Measurements from ENCODE around the gene DYNAP. TPM values are rescaled to one million over a fixed set of nuclear protein-coding genes. Genes with fewer than 3 reads are reported as not detected.

Gene DYNAP
- total RNA-seq = not detected

DNA sequence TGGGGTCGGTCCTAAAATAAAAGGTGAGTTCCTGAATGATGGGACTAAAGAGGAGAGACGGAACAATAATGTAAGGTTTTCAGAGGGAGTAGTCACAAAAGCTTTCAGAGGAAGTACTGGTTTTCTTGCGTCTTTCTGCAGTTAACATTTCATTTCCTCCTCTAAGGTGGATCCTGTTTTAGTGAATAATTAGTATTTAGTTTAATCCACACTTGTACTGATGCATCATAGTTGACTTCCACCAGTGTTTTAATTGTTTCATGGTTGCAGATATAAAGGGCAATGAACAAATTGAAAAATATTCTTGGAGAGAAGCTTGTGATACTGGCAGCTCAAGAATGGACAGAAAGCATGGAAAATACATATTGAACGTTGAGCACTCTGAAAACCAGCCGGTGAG is at the start of gene DYNAP:
DYNAP (plus strand) TSS at position 301 of the 400 bp plus-strand sequence; CDS start at position 339, 38 bp downstream.
- no peak for DNase-seq (ENCODE audit: low read depth in 2 of 3, low spot score in 2 of 3)

- no peak for DNase-seq (ENCODE audit: low read depth in 2 of 3, low spot score in 2 of 3)
Observed at GRCh38 chr18:54551590-54551989, 39.5 kb upstream of the DYNAP start.

DNA sequence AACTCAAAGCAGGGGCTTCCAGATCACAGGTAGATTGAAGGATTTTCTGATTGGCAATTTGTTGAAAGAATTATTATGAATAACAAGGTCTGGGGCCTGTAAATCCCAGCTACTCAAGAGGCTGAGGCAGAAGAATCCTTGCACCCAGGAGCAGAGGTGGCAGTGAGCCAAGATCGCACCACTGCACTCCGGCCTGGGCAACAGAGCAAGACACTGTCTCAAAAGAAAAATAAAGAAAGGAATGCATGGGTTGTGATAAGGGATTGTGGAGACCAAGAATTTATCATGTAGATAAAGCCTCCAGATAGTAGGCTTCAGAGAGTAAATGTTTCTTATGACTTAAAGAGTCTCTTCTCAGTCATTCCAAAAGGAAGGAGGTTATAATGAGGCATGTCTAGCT is 35.8 kb upstream of the DYNAP start:
- DNase-seq (ENCODE audit: low read depth in 2 of 3, low spot score in 2 of 3) = no peak

DNA sequence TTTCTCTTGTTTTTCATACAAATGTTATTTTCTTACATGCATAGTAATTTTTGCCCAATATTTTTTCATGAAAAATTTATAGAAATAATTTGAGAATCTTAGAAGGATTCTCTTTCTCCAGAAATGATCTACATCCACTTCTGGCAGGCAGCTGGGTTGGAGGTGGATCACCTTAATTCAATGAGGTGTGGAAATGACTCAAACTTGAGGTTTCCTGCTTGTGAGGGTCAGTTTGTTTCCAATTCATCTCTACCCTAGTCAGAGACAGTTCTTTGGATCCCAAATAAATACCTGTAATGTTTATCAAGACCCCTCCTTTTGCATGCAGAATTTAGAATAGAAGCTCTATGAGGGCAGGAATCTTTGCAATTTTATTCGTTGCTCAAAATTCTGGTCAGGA is 35.0 kb upstream of the DYNAP start:
- no peak for DNase-seq (ENCODE audit: low read depth in 2 of 3, low spot score in 2 of 3)

DNA sequence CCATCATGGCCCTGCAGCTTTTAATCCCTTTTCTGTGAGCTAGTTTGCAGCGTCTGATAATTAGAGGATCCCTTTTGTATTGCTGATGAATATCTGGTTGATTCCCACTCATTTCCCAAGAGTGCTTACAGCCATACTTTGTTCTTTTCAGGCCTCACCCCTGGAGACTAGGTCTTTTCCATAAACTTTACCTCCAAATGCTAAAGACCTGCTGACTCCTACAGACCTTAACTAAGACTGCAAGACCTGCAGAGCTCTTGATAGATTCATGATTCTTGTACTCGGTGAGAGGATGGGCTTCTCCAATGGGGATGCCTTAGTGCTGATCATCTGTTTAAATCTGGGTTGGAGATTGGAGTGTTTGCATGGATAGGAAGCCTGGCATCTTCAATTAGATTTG is 33.1 kb upstream of the DYNAP start:
- DNase-seq (ENCODE audit: low read depth in 2 of 3, low spot score in 2 of 3) = no peak

DNA sequence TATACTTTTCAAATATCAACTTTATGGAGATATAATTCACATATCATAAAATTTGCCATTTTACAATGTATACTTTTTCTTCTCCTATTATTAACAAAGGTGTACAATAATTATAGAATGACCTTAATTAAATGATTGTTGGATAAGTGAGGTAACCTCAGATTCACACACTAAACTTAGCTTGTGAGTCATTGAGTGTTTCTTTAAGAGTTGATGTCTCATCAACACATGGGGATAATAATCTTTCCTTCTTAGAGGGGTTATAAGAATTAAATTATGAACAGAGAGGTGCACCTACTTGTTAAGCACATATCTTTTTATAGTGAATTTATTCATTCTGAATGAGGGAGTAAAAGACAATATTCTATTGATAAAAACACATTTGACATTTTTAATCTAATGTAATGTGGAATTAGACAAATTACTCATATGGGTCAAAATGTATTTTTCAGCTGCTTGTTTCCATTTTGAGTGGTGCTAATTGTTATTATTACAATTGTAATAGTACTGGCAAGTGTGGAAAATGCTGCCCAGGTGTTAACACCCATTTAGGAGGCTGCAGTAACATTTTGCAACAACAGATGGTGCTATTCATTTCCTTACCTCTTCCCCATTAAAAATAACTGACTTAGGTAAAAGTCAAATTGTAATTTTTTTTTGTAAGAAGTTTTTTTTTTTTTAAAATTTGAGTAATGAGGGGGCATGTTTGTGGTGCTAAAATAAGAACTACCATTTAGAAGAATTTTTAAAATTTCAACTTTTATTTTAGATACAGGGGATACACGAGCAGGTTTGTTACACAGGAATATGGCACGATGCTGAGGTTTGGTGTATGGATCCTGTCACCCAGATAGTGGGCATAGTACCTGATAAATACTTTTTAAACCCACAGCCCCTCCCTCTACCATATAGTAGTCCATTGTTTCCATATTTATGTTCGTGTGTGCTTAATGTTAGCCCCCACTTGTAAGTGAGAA is 32.1 kb upstream of the DYNAP start:
- peak in 2 of 3 donors; percentile 9 to 54 for DNase-seq (ENCODE audit: low read depth in 2 of 3, low spot score in 2 of 3)

DNA sequence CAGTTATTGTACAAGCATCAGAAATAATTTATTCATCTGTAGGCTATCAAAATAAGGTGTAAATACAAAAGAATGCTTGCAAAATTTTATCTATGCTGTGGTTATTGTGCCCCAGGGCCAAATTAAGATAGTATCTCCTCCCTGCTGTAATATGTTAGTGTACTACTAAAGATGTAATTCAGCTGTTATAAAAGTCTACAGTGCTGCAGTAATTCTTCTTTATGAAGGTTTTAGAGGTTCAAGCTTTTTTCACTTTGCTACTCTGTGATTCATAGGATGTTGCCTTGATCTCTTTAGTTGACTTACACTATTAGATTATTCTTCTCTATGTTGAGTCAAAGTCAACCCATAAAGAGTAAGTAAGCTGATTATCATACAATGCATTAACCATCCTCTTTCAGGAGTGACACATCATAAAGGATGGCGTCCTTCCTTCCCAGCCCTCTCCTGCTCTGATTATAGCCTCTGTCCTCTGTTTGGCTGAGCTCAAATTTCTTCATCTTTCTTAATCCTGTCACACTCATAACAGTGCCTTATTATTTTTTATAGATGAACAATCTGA is 29.3 kb upstream of the DYNAP start:
- no peak for DNase-seq (ENCODE audit: low read depth in 2 of 3, low spot score in 2 of 3)

- no peak for DNase-seq (ENCODE audit: low read depth in 2 of 3, low spot score in 2 of 3)
Observed at GRCh38 chr18:54580202-54580729, 10.8 kb upstream of the DYNAP start.

DNA sequence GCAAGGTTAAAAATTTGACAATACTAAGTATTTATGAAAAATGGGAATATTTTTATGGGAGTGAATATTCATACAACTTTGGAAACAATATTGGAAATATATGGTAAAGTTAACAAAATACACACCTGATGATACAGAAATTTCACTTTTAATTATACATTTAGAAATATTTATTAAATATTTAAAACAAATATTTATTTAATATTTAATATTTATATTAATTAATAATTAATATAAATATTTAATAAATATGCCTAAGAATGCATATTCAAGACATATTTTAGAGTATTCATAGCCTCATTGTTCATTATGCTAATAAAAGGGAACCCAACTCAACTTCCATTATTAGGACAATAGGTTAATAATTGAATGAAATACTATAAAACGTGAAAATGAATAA is 7.0 kb upstream of the DYNAP start:
- DNase-seq (ENCODE audit: low read depth in 2 of 3, low spot score in 2 of 3) = no peak

- no peak for DNase-seq (ENCODE audit: low read depth in 2 of 3, low spot score in 2 of 3)
Observed at GRCh38 chr18:54585743-54586142, 5.3 kb upstream of the DYNAP start.

- DNase-seq (ENCODE audit: low read depth in 2 of 3, low spot score in 2 of 3) = no peak
Observed at GRCh38 chr18:54604211-54604610, 13.2 kb downstream of the DYNAP start.

DNA sequence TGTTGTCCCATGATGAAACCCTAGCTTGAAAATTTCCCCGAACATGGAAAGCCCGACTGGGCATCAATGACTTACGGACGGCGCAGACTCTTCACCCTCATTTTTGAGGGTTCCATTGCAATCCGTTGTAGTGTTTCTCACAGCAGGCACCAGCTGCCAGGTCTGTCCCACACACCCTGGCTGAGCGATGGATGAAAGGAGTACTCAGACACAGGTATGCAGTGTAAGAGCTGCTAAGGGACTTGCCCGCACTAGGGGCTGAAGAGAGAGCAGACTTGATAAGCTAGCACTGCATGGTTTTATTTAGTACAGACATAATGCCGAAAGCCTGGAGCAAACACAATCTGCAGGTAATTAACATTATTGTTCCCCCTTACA is 15.8 kb downstream of the DYNAP start:
- no peak for DNase-seq (ENCODE audit: low read depth in 2 of 3, low spot score in 2 of 3)

GRCh38 chr18:54607213-54608027 is 16.4 kb downstream of the DYNAP start:
- peak in 1 of 3 donors; percentile 4 for DNase-seq (ENCODE audit: low read depth in 2 of 3, low spot score in 2 of 3)

GRCh38 chr18:54608028-54608642 is 17.1 kb downstream of the DYNAP start:
- DNase-seq (ENCODE audit: low read depth in 2 of 3, low spot score in 2 of 3) = peak in 2 of 3 donors; percentile 8 to 34

- DNase-seq (ENCODE audit: low read depth in 2 of 3, low spot score in 2 of 3) = no peak
Observed at GRCh38 chr18:54611816-54612215, 20.8 kb downstream of the DYNAP start.

- no peak for DNase-seq (ENCODE audit: low read depth in 2 of 3, low spot score in 2 of 3)
Observed at GRCh38 chr18:54612237-54612636, 21.2 kb downstream of the DYNAP start.

DNA sequence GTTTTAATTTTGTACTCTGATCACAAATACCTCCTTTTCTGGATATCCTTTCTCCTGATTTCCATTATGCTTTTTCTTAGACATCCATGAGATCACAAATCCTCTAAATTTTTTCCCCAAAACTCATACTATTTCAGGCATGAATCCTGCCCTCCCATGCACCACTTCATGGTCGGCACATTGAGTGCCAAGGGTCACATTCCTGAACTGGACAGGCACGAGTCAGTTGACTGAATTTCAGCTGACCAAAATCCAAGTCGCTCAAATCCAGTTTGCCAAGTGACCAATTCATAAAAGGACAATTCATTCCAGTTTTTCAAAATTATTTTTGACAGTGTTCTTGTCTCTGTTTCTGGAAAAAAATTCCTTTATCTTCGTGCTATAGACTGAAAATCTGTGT is 22.1 kb downstream of the DYNAP start:
- no peak for DNase-seq (ENCODE audit: low read depth in 2 of 3, low spot score in 2 of 3)

- peak in 2 of 3 donors; percentile 5 to 32 for DNase-seq (ENCODE audit: low read depth in 2 of 3, low spot score in 2 of 3)
Observed at GRCh38 chr18:54616220-54616848, 25.3 kb downstream of the DYNAP start.

- DNase-seq (ENCODE audit: low read depth in 2 of 3, low spot score in 2 of 3) = no peak
Observed at GRCh38 chr18:54622084-54622483, 31.0 kb downstream of the DYNAP start.

GRCh38 chr18:54626779-54627178 is 35.7 kb downstream of the DYNAP start:
- DNase-seq (ENCODE audit: low read depth in 2 of 3, low spot score in 2 of 3) = no peak
